HG03095 (cell line): ENCODE results near the gene GRIK2.

Experiments used
- ATAC-seq: cut with Tn5 transposase; IDR thresholded peaks from one replicate; pipeline ENCODE4 v1.9.1; 2021; ENCODE audit warnings: moderate library complexity; ENCODE audit not compliant: unreplicated experiment

Gene GRIK2

DNA sequence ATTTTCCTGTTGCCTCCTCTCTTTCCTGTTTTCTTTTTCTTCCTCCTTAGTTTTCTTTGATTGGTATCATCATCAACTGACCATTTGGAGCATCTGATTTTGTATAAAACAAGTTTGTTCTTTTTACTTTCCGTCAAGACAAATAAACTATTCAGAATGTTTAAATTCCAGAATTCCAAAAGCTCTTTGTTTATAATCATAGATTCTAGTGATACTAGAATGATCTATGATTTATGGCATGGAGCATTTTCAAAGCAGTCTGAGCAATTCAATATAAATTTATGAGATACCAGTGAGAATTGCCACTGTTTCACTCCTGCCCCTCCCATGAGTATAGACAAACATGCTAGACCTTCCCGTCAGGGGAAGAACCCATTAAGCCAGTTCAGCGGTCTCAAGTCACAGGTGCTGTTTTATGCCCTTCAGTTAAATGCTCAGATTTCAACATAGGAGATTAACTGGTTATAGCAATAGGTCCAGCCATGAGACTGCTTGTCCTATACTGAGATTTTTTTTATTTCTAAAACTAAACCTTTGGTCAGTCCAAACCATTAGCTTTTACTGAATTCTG, 60.7 kb downstream of the GRIK2 start:
- no peak for ATAC-seq

DNA sequence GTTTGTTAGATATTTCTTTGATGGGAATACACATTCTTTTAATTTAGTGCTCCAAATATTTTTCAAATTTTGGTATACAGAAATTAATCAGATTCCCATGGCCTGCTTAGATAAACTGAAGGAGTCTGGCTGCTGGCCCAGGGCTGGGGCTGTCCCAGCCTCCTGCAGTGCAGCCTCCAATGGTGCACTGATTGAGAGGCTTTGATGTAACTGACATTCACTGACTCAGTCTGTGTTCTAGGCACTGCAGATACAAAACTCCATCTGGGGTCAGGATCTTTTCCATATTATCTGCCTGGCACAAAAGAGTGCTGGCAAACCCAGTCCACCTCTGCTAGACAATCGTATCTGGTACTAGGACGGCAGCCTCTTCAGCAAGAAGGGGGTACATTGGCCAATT, 64.8 kb downstream of the GRIK2 start:
- no peak for ATAC-seq

DNA sequence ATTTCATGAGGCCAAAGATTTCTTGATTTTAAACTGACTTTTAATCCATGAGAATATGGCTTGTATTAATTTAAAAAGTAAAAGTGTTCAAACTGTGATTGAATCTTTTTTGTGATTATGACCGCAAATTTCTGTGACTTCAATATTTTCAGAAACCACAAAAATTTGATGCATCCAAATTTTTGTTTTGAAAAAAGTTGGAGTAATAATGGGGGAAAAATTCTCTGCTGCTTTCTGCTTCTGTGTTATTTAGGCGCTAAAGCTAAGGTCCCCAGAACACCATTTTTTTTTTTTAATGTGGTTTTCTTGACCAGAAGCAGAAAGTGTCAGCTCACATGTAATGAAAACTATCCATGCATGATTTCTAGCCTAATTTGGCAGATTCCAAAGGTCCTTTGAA, 65.3 kb downstream of the GRIK2 start:
- no peak for ATAC-seq

DNA sequence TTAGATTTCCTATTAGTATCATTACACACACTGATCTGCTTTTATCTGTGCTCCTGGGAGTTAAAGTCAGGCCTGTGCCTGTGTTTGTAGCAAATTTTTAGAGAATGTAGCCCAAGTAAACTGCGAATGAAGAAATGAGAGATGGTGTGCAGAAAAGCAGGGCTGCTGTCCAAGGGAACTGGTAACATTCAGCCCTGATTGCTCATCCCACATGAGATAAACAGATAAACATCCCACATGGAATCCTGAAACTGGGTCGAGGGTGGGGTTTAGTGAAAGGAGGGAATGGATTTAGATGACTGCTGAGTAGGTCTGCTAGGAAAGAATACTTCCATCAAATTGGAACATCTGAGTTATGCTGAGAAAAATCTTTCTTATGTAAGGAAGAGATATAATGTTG, 69.1 kb downstream of the GRIK2 start:
- ATAC-seq: no peak

DNA sequence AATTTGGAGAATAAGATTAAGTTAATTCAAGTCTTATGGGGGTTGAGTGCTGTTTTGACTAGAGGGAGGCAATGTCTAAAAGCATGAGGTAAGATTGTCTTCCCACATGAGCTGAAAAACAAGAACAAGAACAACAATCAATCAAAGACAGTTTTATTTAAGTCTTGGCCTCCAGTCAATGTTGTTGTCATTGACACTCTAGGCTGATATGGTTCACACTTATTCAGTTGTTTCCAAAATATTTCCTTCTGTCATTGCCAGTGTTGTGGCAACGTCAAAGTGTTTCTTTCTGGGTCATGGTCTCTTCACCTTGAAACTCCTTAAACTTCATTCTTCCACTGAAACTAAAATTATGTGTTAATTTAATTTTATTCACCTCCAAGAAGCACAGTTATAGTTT, 72.4 kb downstream of the GRIK2 start:
- no peak for ATAC-seq

DNA sequence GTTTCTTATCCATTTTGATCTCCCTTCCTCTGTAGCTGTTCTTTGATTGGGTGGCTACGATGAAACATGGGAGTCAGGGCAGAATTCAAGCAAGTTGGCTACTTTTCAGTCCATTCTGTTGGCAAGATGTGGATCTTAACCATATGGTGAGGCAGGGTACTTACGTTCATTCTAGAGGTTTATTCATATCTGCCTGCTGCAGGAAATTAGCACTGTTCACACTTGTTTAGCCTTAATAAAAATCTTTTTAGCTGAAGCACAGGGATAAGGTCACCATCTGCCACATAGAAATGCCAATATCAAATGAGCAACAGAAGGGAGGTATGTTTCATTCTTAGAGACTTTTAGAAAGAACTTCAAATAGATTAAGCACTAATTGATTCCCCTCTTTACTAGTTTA, 83.9 kb downstream of the GRIK2 start:
- ATAC-seq: no peak

DNA sequence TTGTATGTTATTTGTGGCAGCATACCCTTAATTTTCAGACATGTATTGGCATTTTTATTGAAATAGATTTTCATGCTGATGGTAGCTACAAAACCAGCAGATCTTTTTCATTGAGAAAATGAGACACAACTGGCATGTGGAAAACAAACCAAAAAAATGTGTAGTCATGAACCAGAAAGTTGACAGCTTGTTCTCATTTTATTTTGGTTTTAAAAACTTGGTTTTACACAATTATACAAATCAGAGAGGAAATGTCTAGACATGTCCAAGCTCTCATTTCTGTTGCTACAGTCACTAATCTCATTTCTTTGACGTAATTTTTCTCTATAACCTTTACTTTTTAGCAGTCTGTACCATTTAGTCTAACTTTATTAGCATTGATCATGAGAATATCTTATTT, 85.4 kb downstream of the GRIK2 start:
- no peak for ATAC-seq

DNA sequence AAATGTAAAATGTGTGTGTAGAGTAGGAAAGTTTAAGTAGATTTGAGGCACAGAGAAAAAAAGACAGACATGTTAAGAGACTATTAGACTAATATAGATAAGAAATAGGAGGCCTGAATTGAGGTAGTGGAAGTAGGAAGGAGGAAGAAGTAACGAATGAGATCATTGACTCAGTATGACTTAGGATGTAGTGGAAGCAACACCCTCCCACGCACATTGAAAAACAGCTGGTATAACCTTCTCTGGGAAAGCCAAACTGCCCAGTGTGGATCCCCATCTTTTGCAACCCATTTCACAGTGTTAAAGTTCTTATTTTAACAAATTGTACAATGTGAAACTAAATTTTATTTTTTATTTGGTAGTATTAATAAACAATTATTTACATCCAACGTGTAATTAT, 89.1 kb downstream of the GRIK2 start:
- ATAC-seq: no peak

DNA sequence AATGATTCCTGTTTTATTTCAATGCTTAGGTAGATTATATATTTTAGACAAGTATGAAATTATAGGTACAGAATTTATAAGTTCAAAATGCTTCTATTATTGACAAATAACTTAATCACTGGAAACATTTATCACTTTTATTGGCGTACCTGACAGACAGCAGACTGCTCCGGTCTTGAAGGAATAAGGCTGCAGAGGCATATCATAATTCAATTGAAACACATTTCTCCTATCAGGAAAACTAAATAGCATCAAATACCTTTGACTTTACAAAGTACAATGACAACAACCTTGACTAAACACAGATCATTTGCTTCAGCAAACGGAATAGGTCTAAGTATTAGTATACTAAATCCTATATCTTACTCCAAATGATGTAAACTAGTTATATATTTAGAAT, 91.3 kb downstream of the GRIK2 start:
- no peak for ATAC-seq

DNA sequence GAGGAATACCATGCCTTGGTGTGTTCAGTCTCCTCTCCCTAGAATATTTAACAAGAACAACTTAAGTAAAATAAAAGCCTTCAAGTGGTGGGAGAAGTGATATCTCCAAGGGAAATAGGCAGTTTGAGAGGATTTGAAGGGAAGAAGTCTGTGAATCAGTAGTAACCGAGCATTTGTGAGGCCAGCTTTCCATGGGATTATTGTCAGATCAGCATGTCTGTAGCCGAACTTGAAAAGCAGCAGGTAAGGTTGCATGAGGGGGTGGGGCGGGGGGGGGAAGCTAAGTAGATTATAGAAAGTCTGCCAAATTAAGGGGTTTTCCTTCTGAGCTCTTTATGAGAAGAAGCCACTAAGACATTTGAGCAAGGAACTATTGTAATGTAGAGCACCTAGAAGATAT, 92.6 kb downstream of the GRIK2 start:
- ATAC-seq: no peak

DNA sequence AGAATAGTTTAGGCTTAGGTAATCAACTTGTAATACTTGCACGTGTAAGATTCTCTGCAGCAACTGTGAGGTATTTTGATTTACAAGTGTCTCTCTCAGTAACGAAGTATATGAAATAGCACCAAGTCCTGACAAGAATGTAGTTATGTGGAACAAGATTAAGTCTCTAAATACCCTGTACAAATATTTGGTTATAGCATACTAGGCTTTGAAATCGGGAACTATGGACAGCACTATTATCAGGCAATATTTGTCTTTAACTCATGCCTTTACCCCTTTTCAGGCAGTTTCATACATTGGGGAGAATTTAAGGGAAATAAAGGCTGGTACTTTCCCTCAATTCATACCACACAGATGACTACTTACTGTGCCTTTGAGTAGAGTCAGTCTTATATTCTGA, 93.2 kb downstream of the GRIK2 start:
- no peak for ATAC-seq

DNA sequence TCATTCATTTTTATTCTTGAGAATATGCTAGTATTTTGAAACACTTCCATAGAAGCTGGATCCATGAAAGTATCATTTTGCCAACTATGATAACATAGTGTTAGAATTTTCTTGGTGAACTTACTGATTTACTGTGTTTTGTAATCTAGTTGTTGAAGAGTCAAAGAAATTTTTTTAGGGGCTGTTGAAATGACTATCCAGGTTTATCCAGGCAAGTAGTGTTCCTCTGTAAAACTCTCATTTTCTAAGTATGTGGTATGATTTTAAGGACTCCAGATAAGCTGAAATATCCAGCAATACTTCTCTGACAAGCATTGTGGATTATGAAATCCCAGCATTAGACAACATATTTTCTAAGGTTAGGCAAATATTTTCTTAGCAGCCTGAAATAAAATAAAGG, 95.9 kb downstream of the GRIK2 start:
- no peak for ATAC-seq

DNA sequence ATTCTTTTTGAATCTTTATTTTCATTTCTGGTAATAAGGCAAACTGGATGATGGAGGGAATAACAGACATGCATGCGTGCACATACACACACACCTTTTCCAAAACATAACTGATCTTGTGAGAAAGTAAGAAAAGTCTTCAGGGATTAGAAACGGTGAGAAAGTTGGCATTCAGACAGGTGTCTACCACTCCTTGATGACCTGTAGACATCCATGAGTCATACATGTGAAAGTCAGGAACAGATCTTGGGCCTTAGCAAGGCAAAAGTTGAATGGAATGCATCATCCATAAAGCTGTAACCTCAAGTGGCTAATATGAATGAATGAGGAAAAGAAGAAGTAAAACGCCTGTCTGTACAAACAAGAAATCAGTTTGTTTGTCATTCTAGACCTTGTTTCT, 97.3 kb downstream of the GRIK2 start:
- no peak for ATAC-seq

DNA sequence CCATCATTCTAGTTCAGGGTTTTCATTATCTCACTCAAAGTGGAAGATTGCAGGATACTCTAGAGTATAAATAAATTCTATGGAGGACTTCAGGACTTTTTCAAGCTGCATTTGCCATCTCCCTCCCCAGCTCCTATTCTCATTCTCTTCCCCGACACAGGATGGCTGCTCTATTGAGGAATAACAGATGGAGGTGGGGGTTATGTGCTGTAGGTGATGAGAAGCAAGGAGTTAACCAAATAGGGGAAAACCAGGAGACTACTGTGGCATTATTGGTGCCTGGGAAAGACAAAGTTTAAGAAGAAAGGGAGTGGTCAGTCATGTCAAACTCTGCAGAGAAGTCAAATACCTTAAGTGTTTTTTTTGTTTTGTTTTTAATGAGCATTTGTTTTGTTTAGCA, 109.3 kb downstream of the GRIK2 start:
- no peak for ATAC-seq

DNA sequence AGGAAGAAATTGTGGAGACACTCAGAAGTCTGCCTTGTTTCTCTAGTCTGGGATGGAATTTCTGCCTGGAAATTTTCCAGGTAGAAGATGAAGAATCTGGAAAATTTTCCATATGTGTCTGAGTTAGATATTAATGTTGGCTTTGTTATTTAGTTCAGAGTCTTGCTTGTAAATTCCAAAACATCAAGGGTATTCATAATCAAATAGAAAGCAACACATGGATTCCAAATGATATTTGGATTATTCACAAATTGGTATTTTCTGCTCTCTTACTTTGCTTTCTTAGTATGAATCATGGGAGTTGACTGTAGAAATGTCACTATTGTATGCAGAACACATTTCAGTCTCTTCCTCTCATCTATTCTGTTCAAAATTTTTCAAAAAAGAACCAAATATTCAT, 116.0 kb downstream of the GRIK2 start:
- no peak for ATAC-seq

DNA sequence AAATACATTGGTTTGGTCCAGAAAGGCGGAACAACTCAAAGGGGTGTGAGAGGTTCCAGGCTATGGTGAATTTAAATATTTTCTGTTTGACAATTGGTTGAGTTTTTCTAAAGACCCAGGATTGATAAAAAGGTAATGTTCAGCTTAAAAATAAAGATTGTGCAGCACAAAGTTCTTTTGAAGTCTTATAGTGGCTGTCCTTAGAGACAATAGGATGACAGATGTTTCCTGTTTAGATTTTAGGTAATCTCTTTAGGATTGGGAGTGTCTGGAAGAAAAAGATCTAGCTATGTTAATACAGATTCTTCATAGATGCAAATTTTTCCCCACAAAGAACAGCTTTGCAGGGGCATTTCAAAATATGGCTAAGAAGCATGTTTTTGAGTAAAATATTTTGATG, 119.7 kb downstream of the GRIK2 start:
- ATAC-seq: no peak

DNA sequence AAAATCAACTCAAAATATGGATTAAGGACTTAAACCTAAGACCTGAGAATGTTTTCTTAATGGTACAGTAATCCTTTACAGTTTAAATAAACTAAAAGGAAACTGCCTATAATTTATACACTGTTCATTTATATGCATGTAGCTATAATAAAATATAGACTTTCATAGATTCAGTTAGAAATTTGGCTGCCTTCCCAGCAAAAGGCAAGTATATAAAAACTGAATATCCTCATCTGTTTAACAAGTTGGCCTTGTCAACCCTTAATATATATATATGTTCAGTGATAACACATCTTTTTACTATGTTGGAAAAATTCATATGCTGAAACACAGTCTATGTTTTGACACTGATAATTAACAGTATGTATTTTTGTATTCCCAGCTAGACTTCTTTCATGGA, 123.1 kb downstream of the GRIK2 start:
- ATAC-seq: no peak

DNA sequence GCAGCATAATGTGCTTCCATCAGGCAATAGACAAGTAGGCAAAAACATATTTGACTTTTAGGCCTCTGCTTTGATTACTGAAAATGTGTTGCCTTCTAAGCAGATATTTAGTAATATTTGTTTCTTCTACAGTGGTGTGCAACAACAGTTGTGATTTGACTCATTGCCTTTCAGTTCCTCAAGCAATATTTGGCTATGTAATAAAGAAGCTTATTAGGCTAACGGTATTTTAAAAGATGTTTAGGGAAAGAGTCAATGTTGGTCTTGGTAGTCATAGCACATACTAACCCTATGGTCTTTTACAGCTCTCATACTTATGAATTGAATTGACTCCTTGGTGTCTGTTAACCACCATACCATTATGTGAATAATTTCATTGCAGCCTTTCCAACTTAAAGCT, 124.1 kb downstream of the GRIK2 start:
- ATAC-seq: peak; percentile 74

DNA sequence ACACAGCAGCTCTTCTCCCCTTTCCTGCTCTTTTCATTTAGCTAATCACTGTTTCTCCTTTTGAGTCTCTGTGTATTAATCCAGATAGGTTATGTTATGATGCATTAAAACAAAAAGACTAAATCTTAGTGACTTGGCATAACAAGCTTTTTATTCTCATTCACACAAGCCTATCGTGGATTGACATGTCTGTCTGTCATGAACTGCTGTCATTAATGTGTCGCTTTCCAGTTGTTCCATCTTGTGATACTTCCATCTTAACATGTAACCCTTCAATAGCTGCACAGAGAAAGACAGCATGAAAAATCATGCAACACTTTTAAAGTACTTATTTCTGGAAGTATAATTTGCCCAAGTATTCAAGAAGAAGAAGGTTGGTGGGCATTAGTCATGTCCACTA, 128.7 kb downstream of the GRIK2 start:
- no peak for ATAC-seq

DNA sequence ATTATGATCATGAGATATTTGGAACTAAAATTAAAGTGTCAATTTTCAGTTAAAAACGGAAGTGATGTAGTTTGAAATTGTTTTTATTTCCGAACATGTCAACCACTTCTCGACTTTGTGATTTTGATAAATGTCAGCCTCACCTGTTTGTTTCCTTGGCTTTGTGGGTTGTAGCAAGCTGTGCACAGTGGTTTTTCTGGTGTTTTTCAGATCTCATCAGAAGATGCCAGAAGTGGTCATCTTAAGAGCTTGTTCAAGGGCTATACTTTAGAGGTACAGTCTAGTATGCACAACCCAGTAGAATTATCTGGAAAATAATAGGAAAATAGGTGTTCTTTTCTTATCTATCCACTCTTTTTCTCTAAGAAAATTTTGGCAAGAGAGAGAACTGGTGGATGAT, 134.0 kb downstream of the GRIK2 start:
- ATAC-seq: no peak

DNA sequence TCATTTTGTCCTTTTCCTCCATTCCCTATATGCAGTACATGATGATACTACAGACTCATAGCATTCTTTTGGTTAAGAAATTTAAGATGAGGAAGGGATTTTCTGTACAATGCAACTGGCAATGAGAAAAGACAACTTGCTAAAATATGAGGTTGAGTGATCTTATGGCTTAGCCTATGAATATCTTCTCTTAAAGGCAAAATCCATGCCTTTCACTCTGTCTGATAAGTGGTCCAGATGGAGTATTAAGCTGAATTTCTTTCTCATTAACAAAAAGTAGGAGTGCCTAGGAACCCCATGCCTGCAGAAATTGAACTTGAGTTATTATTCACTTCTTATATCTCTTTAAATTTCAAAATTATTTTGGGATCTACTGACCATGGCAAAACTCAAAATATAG, 135.3 kb downstream of the GRIK2 start:
- ATAC-seq: no peak

DNA sequence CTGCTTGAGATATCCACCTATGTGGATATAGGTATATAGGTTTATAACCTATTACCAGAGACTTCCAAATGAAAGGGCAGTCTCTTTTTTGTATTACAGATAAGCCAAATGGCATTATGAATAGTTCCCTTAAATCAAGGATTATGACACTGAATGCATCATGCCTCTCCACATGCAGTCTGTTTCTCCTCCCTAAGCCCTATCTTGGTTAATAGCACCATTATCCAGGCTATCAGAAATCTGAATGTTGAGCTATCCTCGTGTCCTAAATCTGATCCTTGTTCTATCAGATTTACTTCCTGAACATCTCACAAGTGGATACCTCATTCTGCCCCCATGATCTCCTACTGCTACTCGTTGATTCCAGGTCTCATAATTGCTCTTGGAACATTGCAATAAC, 138.0 kb downstream of the GRIK2 start:
- ATAC-seq: no peak

DNA sequence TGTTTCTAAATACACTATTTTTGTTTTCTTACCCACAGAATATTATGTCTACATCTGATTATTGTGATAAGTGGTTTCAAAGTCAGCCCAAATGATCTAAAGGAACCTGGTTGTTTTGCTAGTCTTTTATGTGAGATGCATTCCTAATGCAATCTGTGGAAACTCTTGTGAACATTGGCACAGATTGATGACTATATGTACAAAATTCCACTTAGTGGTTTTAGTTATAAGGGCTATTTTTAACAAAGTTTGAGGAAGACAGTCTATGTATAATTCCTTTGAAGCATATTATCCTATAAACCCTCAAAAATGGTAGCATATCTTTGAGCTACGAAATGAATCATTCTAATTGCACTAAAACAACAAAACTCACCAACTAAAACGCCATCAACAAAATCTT, 140.9 kb downstream of the GRIK2 start:
- ATAC-seq: no peak

DNA sequence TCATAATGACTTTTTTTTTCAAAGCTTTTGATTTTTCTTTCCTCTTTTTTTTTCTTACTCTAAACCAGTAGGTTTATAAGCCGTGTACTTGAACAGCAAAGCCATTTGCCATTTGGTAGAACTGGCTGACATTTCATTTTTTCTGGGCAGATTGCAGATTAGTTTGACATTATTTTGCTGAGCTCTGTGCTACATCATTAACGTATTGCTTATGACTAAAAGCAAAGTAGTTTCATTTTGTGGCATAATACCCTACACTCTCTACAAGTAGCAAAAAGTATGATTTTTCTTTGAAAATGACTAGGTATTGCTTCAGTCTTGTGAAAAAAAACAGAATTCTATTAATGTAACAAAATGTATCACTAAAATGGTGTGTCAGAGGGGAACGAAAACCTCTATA, 141.3 kb downstream of the GRIK2 start:
- ATAC-seq: no peak
